ENCODE data around the gene MTHFD1.

Gene MTHFD1

DNA sequence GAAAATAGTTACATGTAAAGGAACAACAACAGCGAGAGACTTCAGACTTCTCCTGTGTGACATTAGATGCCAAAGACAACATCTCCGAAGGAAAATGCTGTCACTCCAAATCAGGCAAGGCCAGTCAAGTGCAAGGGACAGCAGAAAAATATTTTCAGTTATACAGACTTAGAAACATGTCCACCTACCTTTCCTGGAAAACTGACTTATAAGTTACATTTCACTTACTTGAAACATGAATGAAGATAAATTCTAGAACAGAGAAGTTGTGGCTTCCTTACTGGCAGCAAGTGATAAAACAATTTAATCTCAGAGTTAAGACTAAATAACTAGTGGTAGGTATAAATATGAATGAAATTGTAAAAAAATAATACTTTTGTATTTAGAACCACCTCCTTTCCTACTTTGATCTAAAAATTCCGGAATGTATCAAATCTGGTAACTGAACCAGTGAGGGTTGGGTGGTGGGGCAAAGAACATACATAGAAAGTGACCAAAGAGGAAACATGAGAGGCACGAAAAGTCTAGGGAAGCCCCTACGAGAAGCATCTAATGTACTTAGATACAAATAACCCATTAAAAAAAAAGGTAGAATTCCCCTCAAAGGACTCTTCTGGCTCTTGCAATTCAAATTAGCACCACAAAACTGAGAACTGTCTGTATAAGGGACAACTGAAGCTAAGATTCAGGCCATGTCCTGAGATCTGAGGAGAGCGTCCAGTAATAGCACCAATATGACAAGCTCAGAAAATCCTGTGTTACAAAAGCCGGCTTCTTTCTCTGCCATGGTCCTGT, 21.2 kb downstream of the MTHFD1 start:
- DNase-seq: no peak

- DNase-seq: peak; percentile 43
Observed at GRCh38 chr14:64410084-64410774, 22.1 kb downstream of the MTHFD1 start.

- DNase-seq: no peak
Observed at GRCh38 chr14:64411001-64411400, 22.8 kb downstream of the MTHFD1 start.

GRCh38 chr14:64412237-64412636, 24.1 kb downstream of the MTHFD1 start:
- DNase-seq: no peak

DNA sequence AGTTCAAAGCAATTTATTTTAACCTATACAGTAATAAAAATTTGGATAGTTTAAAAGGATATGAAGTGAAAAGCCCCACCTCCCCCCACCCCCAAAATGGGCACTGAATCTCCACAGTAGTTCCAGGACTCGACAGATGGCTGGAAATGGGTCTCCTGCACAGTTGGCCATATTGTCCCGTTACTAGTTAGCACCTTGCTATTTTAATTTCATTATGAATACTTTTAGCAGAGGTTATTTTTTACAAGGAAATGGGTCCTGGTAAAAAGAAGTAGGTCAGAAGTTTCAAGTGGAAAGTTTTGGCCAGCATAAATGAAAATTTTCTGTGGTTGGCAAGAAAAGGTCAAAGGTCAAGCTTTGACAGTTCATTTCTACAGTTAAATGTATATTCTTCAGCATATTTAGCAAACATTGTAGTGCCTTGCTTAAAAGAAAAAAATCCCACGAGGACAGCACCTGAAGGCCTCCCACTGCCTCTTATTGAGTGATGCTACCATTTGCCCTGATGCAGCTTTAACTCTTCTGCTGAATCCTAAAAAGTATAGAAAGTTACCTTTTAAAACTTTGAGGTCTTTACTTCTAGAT, 28.3 kb downstream of the MTHFD1 start:
- no peak for DNase-seq

GRCh38 chr14:64417055-64417770, 29.1 kb downstream of the MTHFD1 start:
- DNase-seq: no peak

DNA sequence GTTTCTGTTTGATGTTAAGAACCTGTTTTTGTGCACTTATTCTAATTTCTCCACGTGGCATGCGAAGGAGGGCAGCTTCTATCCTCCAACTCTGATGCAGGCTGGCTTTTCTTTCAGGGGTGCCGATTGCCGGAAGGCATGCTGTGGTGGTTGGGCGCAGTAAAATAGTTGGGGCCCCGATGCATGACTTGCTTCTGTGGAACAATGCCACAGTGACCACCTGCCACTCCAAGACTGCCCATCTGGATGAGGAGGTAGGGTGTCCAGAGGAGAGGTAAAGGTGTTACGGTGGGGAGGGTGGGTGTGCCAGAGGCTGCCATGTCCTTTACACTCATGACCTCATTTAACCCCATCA, 29.6 kb downstream of the MTHFD1 start:
- DNase-seq: no peak

DNA sequence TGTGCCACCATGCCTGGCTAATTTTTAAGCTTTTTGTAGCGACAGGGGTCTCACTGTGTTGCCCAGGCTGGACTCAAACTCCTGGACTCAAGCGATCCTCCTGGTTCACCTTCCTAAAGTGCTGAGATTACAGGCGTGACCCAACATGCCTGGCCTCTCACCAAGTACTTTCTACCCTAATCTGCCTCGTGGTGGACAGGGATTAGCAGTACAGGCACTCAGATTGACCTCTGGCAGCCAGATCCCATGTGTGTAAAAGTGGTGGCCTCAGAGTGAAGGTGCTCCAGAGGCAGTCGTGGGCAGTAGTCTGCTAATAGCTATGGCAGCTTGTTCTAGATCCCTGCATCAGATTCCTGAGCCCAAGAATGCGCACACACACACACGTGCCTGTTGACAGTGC, 30.9 kb downstream of the MTHFD1 start:
- no peak for DNase-seq

DNA sequence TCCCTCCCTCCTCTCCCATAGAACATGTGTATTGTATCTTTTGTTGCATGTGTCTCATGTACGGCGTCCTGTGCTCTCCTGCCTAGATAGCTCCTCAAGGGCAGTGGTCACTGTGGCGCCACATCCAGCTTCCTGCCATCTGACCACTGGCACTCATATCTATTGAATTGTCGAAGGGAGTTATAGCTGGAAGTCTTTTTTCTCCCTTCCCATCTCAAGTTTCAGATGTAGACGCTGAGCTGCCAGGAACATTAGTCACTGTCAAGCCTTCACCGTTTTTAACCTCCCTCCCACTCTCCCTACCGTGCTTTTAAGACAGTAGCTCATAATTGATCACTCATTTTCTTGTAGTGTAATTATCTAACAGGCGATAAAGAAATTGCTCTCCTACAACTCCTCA, 33.0 kb downstream of the MTHFD1 start:
- peak; percentile 65 for DNase-seq

- DNase-seq: no peak
Observed at GRCh38 chr14:64422005-64422404, 33.9 kb downstream of the MTHFD1 start.

DNA sequence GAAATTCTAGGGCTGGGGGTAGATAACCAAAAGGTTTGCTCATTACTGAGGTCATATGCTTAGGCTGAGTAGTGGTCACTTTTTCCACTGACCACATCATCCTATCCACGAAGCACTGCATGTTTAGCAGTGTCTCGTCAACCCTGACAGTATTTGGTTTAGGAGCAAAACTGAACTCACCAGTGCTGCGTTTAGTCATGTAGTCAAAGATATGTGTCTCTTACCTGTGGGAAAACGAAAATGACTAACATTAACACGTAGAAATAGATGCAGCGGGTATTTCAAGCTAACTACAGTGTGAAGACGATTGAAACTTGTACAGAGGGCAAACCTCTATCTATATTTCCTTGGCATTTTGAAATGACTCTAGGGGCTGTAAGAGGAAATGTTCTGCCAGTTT, 34.6 kb downstream of the MTHFD1 start:
- no peak for DNase-seq

DNA sequence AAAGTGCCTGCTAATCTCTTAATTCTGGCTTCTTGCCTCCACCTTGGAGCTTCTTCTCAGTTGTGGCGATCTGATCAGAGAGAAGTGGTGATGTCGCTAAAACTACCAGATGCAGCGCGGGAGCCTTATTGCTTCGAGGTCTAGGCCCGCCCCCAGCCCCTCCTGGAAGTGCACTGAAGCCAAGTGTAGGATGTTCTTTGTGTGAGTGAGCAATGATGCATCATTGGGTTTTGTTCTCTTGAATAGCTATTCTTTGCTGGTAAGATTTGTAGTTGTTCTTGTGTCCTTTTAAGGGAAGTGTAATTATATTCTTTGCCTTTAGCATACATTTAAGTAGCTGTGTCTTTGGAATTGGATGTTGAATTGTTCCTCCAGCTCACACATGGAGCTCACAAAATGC, 35.8 kb downstream of the MTHFD1 start:
- DNase-seq: peak; percentile 68

GRCh38 chr14:64434528-64434927, 46.4 kb downstream of the MTHFD1 start:
- DNase-seq: no peak

GRCh38 chr14:64438181-64438841, 50.2 kb downstream of the MTHFD1 start:
- DNase-seq: peak; percentile 97

- DNase-seq: no peak
Observed at GRCh38 chr14:64439141-64439540, 51.0 kb downstream of the MTHFD1 start.

DNA sequence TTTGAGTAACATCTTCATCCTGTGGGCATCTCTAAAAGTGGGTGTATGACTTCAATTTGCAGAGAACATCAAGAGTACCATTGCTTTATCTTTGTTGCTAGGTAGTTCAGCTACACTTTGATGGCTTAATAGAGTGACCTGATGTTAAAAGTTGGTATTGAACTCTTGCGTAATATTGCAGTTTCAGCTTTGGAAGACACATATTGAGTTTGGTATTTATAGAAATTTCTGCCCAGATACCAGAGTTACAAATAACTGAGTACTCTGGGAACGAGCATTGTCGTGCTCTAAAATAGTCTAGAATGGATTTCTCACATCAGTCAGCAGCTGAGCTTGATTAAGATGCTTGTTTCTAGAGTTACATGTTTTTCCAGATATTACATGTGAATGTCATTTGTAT, 52.3 kb downstream of the MTHFD1 start:
- DNase-seq: peak; percentile 17

DNA sequence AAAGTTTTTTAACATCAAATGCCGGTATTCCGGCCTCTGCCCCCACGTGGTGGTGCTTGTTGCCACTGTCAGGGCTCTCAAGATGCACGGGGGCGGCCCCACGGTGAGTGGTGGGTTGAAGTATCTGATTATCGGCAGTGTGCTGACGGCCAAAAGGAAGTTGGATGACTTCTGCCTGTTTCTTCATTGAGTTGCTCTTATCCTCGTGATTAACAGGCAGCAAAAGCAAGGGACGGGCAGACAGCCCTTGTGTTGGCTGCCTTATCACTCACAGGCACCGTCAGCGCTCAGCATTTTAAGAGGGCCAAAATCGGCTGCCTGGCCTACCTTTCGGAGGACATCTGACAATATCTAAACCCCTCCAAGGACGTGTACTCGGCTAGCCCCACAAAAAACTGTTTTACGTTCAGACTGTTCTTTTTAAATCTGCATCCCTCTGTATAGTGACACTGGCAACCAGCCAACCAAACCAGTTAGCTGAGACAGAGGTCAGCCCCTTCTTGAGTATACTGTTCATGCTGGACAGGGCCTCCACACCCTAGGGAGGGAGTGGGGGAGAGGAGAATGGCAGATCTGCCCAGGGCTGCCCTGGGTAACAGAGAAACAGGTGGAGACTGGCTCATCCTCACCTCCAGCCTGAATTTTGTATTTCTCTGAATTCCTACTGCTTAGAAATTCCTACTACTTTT, 54.3 kb downstream of the MTHFD1 start:
- DNase-seq: no peak

DNA sequence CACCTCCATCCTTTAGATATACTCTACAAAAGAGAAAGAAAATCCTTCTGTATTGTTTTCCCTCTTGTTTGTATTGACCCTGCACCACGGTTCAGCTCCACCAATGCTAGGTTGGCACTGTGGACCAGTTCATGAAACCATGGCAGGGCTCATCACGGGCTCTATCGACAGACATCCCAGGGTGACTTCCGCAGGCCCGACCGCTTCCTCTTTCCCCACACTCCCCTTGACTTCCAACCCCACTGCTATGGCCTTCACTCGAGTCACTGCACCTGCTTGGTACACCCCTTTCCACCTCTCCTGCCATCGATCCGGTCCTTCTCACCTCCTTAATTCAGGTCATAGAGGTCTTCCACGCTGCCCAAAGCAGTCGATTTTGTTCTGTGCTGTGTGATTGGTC, 56.0 kb downstream of the MTHFD1 start:
- no peak for DNase-seq

- DNase-seq: peak; percentile 79
Observed at GRCh38 chr14:64444984-64445845, 57.1 kb downstream of the MTHFD1 start.

- DNase-seq: no peak
Observed at GRCh38 chr14:64447876-64448670, 59.9 kb downstream of the MTHFD1 start.

- DNase-seq: no peak
Observed at GRCh38 chr14:64450255-64450654, 62.1 kb downstream of the MTHFD1 start.
